RWPE2 (cell line): ENCODE data around the gene NCF4.

Experiments
- ATAC-seq: fragments of 200-7000 bp; cut with Tn5 transposase; 3 replicates; pipeline ENCODE4 v1.9.1; 2021; ENCODE audit warnings: low read depth
- DNase-seq: peaks from one replicate; pipeline ENCODE4 v3.0.0-alpha.2; 2020; ENCODE audit warnings: low spot score
- H3K27ac ChIP-seq: fragments of 450-650 bp; 2 replicates; pipeline ENCODE4 v1.5.1; 2017; ENCODE audit warnings: mild to moderate bottlenecking; ENCODE audit not compliant: poor library complexity, severe bottlenecking
- H3K27me3 ChIP-seq: fragments of 250-450 bp; sonication (Bioruptor Pico); 2 replicates; pipeline ENCODE4 v1.5.1; 2021; ENCODE audit warnings: mild to moderate bottlenecking, moderate library complexity; ENCODE audit not compliant: insufficient read depth, poor library complexity, severe bottlenecking
- H3K36me3 ChIP-seq: fragments of 250-450 bp; sonication (Bioruptor Pico); 2 replicates; pipeline ENCODE4 v1.5.1; 2020; ENCODE audit warnings: low read depth, mild to moderate bottlenecking, moderate library complexity
- H3K4me1 ChIP-seq: fragments of 250-450 bp; sonication (Bioruptor Pico); 2 replicates; pipeline ENCODE4 v1.5.1; 2021; ENCODE audit warnings: mild to moderate bottlenecking, moderate library complexity; ENCODE audit not compliant: insufficient read depth, poor library complexity, severe bottlenecking
- H3K4me3 ChIP-seq: fragments of 250-450 bp; sonication (Bioruptor Pico); 2 replicates; pipeline ENCODE4 v1.5.1; 2021; ENCODE audit warnings: mild to moderate bottlenecking, moderate library complexity; ENCODE audit not compliant: severe bottlenecking
- H3K9me3 ChIP-seq: fragments of 250-450 bp; sonication (Bioruptor Pico); 2 replicates; pipeline ENCODE4 v1.5.1; 2021; ENCODE audit warnings: mild to moderate bottlenecking, moderate library complexity; ENCODE audit not compliant: severe bottlenecking
- TF ChIP-seq, protein P1 (sequence below): fragments of 450-650 bp; IDR thresholded peaks from one replicate; pipeline ENCODE4 v1.5.1; 2017; ENCODE audit warnings: mild to moderate bottlenecking, moderate library complexity; ENCODE audit not compliant: poor library complexity, severe bottlenecking

NCF4 gene

DNA sequence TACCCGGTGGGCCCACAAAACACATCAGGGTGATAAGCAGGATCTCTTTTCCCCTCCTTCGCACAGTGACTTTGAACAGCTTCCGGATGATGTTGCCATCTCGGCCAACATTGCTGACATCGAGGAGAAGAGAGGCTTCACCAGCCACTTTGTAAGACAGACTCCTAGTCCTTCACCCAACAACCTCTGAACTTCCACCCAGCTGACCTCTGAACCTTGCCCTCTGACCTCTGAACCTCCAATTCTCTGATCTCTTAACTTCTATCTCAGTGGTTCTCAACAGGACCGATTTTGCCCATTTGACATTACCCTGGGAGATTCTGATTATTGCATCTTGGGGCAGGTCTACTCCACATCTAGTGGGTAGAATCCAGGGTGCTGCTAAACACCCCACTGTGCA is 3.2 kb downstream of the NCF4 start:
- TF ChIP-seq, protein P1, sequence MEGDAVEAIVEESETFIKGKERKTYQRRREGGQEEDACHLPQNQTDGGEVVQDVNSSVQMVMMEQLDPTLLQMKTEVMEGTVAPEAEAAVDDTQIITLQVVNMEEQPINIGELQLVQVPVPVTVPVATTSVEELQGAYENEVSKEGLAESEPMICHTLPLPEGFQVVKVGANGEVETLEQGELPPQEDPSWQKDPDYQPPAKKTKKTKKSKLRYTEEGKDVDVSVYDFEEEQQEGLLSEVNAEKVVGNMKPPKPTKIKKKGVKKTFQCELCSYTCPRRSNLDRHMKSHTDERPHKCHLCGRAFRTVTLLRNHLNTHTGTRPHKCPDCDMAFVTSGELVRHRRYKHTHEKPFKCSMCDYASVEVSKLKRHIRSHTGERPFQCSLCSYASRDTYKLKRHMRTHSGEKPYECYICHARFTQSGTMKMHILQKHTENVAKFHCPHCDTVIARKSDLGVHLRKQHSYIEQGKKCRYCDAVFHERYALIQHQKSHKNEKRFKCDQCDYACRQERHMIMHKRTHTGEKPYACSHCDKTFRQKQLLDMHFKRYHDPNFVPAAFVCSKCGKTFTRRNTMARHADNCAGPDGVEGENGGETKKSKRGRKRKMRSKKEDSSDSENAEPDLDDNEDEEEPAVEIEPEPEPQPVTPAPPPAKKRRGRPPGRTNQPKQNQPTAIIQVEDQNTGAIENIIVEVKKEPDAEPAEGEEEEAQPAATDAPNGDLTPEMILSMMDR: no peak
- no peaks in the 10 kb centered on the region for H3K27me3 ChIP-seq
- no peaks in the 10 kb centered on the region for H3K9me3 ChIP-seq
- ATAC-seq (no peak), DNase-seq (no peak)
- no peak overlapping the region for H3K4me3 ChIP-seq
- peaks cover 5% of the 10 kb centered on the region for H3K4me1 ChIP-seq
- no peak overlapping the region for H3K27ac ChIP-seq
- H3K36me3 ChIP-seq: no peaks in the 10 kb centered on the region

DNA sequence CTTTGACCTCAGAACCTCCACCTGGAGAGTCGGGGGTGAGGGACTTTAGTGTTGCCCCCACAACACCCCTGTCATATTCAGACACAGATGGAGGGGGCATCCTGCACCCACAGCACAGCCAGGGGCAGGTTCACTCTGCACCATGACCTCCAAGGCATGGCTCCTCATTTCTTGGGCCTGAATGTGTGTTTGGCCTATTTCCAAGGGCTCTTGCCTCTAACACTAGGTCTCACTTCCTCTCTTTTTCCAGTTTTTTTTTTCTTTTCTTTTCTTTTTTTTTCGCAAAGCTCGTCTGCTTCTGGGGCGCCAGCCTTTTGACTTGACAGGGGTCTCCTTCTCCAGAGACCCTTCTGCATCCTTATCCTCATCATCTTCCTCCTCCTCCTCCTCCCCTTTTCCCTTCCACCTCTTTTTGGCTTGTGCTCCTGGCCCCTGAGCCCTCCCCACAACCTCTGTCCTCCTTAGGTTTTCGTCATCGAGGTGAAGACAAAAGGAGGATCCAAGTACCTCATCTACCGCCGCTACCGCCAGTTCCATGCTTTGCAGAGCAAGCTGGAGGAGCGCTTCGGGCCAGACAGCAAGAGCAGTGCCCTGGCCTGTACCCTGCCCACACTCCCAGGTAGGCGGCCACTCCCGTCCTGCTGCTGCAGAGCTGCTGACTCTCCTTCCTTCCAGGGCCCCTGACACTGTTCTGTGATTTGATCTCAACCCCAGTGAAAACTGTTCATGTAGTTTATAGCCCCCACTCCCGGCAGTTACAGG is 3.8 kb downstream of the NCF4 start:
- no peaks in the 10 kb centered on the region for H3K36me3 ChIP-seq
- no peak for DNase-seq
- no peak overlapping the region for H3K27ac ChIP-seq
- H3K4me3 ChIP-seq: no peak overlapping the region
- H3K9me3 ChIP-seq: no peaks in the 10 kb centered on the region
- no peak for ATAC-seq
- H3K4me1 ChIP-seq: peaks cover 5% of the 10 kb centered on the region
- H3K27me3 ChIP-seq: no peaks in the 10 kb centered on the region
- TF ChIP-seq, protein P1: no peak

DNA sequence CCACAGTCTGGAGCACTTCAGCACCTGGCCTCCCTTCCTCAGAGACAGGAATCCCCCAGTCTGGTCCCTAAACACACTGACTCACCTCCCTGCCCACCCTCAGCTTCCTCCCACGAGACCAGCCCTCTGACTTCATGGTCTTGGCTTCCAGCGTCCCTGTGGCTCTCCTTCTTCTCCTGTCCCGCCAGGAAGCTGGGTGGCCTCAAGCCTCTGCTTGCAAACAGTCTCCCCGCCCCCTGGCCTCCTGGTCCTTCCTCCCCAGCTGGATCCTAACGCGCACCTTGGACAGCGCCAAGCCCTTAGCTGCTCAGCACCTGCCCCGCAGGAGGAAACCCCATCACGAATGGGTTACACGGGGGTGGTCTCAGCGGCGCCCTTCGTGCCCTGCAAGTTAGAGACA is 4.5 kb downstream of the NCF4 start:
- ATAC-seq (peak; percentile 26; the same call in 1 of the 3 replicates), DNase-seq (no peak)
- TF ChIP-seq, protein P1: no peak
- no peaks in the 10 kb centered on the region for H3K9me3 ChIP-seq
- H3K4me3 ChIP-seq: no peak overlapping the region
- no peaks in the 10 kb centered on the region for H3K36me3 ChIP-seq
- no peaks in the 10 kb centered on the region for H3K27me3 ChIP-seq
- peaks cover 7% of the 10 kb centered on the region for H3K4me1 ChIP-seq
- H3K27ac ChIP-seq: no peak overlapping the region

DNA sequence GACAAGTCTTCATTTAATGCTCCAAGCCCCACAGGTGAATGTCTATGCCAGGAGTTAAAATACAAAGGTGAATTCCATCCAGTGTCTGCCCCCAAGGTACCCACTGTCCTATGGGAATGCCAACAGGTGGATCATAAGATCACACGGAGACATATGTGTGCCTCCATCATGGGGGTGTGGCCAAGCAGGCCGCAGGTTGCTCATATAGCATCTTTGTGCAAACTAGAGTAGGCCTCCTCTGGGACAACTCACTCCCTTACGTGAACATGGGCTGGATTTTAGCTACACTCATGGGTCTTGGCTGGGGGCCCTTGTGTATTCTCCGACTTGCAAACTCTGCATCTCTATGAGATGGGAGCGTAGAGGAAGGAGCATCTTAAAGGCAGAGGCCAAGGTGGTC is 6.9 kb downstream of the NCF4 start:
- DNase-seq: no peak
- Histone ChIP-seq H3K27me3 (no peaks in the 10 kb centered on the region), H3K36me3 (no peaks in the 10 kb centered on the region), H3K9me3 (no peaks in the 10 kb centered on the region), H3K4me3 (no peak overlapping the region), H3K27ac (no peak overlapping the region), H3K4me1 (peaks cover 25% of the 10 kb centered on the region)
- ATAC-seq: no peak
- TF ChIP-seq, protein P1: no peak

DNA sequence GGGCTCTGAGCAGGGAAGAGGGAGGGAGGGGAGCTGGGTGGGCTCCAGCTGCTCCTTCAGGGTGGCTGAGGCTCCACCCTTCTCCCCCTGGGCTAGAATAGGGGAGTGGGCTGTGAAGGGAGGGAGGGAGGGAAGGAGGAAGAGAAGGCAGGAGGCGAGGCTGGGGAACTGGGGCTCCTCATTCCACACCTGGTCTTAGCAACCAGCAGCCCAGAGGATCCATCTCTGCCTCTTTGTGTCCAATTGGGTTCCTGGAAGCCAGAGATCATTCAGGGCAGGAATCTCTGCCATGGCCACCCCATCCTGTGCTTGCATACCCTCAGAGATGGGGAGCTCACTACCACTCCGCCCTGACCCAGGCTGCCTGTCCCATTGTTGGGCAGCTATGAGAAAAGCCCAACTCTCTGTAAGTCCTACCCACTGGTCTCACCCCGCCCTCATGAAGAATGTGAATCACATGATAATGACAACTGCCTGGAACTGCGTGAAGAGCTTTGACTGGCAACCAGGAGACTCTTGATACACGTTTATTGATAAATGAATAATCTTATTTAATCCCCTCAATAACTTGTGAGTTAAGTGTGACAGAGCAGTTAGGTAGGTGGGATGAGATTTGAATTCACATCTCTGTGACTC is 7.9 kb downstream of the NCF4 start:
- ATAC-seq (no peak), DNase-seq (no peak)
- Histone ChIP-seq H3K36me3 (no peaks in the 10 kb centered on the region), H3K4me3 (no peak overlapping the region), H3K9me3 (no peaks in the 10 kb centered on the region), H3K4me1 (peaks cover 25% of the 10 kb centered on the region), H3K27me3 (no peaks in the 10 kb centered on the region), H3K27ac (no peak overlapping the region)
- TF ChIP-seq, protein P1: no peak
